Neuronal stem cell (in vitro differentiated cells): ENCODE results near the gene TMPRSS12.

Source experiments
- DNase-seq: peaks from one replicate; pipeline ENCODE4 v3.0.0-alpha.2; 2013; ENCODE audit warnings: low spot score
- H2AFZ ChIP-seq: one replicate; pipeline ENCODE4 v1.6.1; 2013; ENCODE audit warnings: mild to moderate bottlenecking, low read length, inconsistent platforms
- H2AK5ac ChIP-seq: 2 replicates; pipeline ENCODE4 v1.6.1; 2013; ENCODE audit warnings: low read depth, mild to moderate bottlenecking, inconsistent platforms, low read length, moderate library complexity, mixed read lengths
- H2BK120ac ChIP-seq: 2 replicates; pipeline ENCODE4 v1.6.1; 2013; ENCODE audit warnings: low read depth, mild to moderate bottlenecking, inconsistent platforms, low read length, moderate library complexity, mixed read lengths
- H2BK12ac ChIP-seq: one replicate; pipeline ENCODE4 v1.6.1; 2013; ENCODE audit warnings: low read length, inconsistent platforms
- H2BK15ac ChIP-seq: 2 replicates; pipeline ENCODE4 v1.6.1; 2013; ENCODE audit warnings: mild to moderate bottlenecking, low read length, inconsistent platforms, mixed read lengths
- H2BK5ac ChIP-seq: one replicate; pipeline ENCODE4 v1.6.1; 2013; ENCODE audit warnings: inconsistent platforms, mild to moderate bottlenecking, low read length, moderate library complexity
- H3K14ac ChIP-seq: one replicate; pipeline ENCODE4 v1.6.1; 2013; ENCODE audit warnings: low read length, inconsistent platforms
- H3K18ac ChIP-seq: 2 replicates; pipeline ENCODE4 v1.6.1; 2013; ENCODE audit warnings: low read length, inconsistent platforms
- H3K23ac ChIP-seq: 2 replicates; pipeline ENCODE4 v1.6.1; 2013; ENCODE audit warnings: low read depth, mild to moderate bottlenecking, mixed read lengths, low read length, inconsistent platforms; ENCODE audit not compliant: poor library complexity
- H3K27ac ChIP-seq: replicated peaks from 3 replicates; pipeline ENCODE4 v1.5.1; 2013; ENCODE audit warnings: low read length, inconsistent platforms
- H3K27me3 ChIP-seq, 3 experiments: 2 replicates each; pipeline ENCODE4 v1.6.1; 2013; ENCODE audit warnings: low read length in 3 of 3, mild to moderate bottlenecking in 2 of 3, inconsistent platforms in 1 of 3, low read depth in 1 of 3, mixed read lengths in 1 of 3, moderate library complexity in 1 of 3; ENCODE audit not compliant: control insufficient read depth in 3 of 3, insufficient read depth in 3 of 3
- H3K36me3 ChIP-seq, 2 donors: replicated peaks in 1 of 2; 2 replicates each; pipeline ENCODE4 v1.6.1; 2013; ENCODE audit warnings: low read length in 2 of 2; ENCODE audit not compliant: control insufficient read depth in 2 of 2, insufficient read depth in 2 of 2
- H3K4ac ChIP-seq: 2 replicates; pipeline ENCODE4 v1.6.1; 2013; ENCODE audit warnings: inconsistent platforms, mild to moderate bottlenecking, low read length, moderate library complexity
- H3K4me1 ChIP-seq, 2 donors: 1 replicate in 1 of 2; 2 replicates in 1 of 2; pipeline ENCODE4 v1.6.1; 2013; ENCODE audit warnings: low read length in 2 of 2, low read depth in 1 of 2; ENCODE audit not compliant: control insufficient read depth in 2 of 2, insufficient read depth in 1 of 2
- H3K4me2 ChIP-seq: one replicate; pipeline ENCODE4 v1.6.1; 2013; ENCODE audit warnings: mild to moderate bottlenecking, low read length, inconsistent platforms; ENCODE audit not compliant: insufficient read depth, poor library complexity, severe bottlenecking
- H3K4me3 ChIP-seq, 2 donors: 2 replicates each; pipeline ENCODE4 v1.5.1; 2013; ENCODE audit warnings: low read length in 2 of 2, mild to moderate bottlenecking in 2 of 2, inconsistent platforms in 1 of 2, moderate library complexity in 1 of 2
- H3K79me1 ChIP-seq: one replicate; pipeline ENCODE4 v1.6.1; 2013; ENCODE audit warnings: low read depth, mild to moderate bottlenecking, inconsistent platforms, low read length, moderate library complexity
- H3K9ac ChIP-seq: one replicate; pipeline ENCODE4 v1.6.1; 2013; ENCODE audit warnings: mild to moderate bottlenecking, low read depth, low read length, inconsistent platforms; ENCODE audit not compliant: poor library complexity
- H3K9me3 ChIP-seq, 2 donors: replicated peaks in 1 of 2; 2 replicates each; pipeline versions ENCODE3 to v1.6.1; 2013; ENCODE audit warnings: low read length in 2 of 2, mild to moderate bottlenecking in 2 of 2, inconsistent platforms in 1 of 2, low read depth in 1 of 2, mixed read lengths in 1 of 2, moderate library complexity in 1 of 2; ENCODE audit not compliant: control insufficient read depth in 2 of 2, insufficient read depth in 1 of 2
- H4K8ac ChIP-seq: one replicate; pipeline ENCODE4 v1.6.1; 2013; ENCODE audit warnings: low read depth, mild to moderate bottlenecking, inconsistent platforms, low read length, moderate library complexity
- H4K91ac ChIP-seq: one replicate; pipeline ENCODE4 v1.6.1; 2013; ENCODE audit warnings: low read length, low read depth, mild to moderate bottlenecking, inconsistent platforms; ENCODE audit not compliant: poor library complexity
- WGBS, 2 donors: extraction: QIAGEN DNeasy Blood & Tissue Kit; methylation state at CpG; one replicate each; pipeline ENCODE4 v1.1.7; 2013; ENCODE audit warnings: missing lambda C conversion rate in 2 of 2, mixed read lengths in 1 of 2; ENCODE audit not compliant: insufficient read length in 2 of 2, insufficient replicate concordance in 1 of 2; ENCODE audit errors: extremely low coverage in 2 of 2; 5-methylcytosine and 5-hydroxymethylcytosine counted together

Gene TMPRSS12

GRCh38 chr12:50913224-50913623, 70.5 kb downstream of the TMPRSS12 start:
- Histone ChIP-seq H2AK5ac (no peak overlapping the region), H3K27me3 (no peaks in the 10 kb centered on the region), H3K79me1 (no peaks in the 10 kb centered on the region), H2BK120ac (no peak overlapping the region), H3K14ac (no peak overlapping the region), H2BK12ac (no peak overlapping the region), H3K9ac (no peak overlapping the region), H3K4me1 (no peaks in the 10 kb centered on the region), H2BK5ac (no peak overlapping the region), H3K4me3 (no peak overlapping the region), H2BK15ac (no peak overlapping the region), H4K91ac (no peak overlapping the region), H4K8ac (no peak overlapping the region), H3K36me3 (no peaks in the 10 kb centered on the region), H3K18ac (no peak overlapping the region), H3K23ac (no peak overlapping the region), H3K27ac (no peak overlapping the region), H3K9me3 (peaks cover 13% of the 10 kb centered on the region in 2 donors), H2AFZ (no peak overlapping the region), H3K4ac (no peak overlapping the region), H3K4me2 (no peak overlapping the region)
- no peak for DNase-seq
- WGBS, 2 donors: no CpG with 5 or more reads among the region's 2 CpGs

GRCh38 chr12:50914872-50915484, 72.3 kb downstream of the TMPRSS12 start:
- no peak overlapping the region for H3K4ac ChIP-seq
- DNase-seq: no peak
- H3K9ac ChIP-seq: no peak overlapping the region
- H3K4me3 ChIP-seq: no peak overlapping the region
- peaks cover 13% of the 10 kb centered on the region in 2 donors for H3K9me3 ChIP-seq
- H3K4me1 ChIP-seq: peaks cover 0 to 2% of the 10 kb centered on the region in 2 donors
- no peaks in the 10 kb centered on the region for H3K27me3 ChIP-seq
- no peak overlapping the region for H3K23ac ChIP-seq
- H2AFZ ChIP-seq: no peak overlapping the region
- no peak overlapping the region for H2AK5ac ChIP-seq
- H3K36me3 ChIP-seq: no peaks in the 10 kb centered on the region
- no peak overlapping the region for H2BK120ac ChIP-seq
- H4K8ac ChIP-seq: no peak overlapping the region
- H3K18ac ChIP-seq: no peak overlapping the region
- H4K91ac ChIP-seq: no peak overlapping the region
- H3K14ac ChIP-seq: no peak overlapping the region
- H2BK5ac ChIP-seq: no peak overlapping the region
- no peaks in the 10 kb centered on the region for H3K79me1 ChIP-seq
- H3K27ac ChIP-seq: no peak overlapping the region
- H2BK15ac ChIP-seq: no peak overlapping the region
- H2BK12ac ChIP-seq: no peak overlapping the region
- no peak overlapping the region for H3K4me2 ChIP-seq
- no CpG with 5 or more reads among the region's 6 CpGs for WGBS, 2 donors

DNA sequence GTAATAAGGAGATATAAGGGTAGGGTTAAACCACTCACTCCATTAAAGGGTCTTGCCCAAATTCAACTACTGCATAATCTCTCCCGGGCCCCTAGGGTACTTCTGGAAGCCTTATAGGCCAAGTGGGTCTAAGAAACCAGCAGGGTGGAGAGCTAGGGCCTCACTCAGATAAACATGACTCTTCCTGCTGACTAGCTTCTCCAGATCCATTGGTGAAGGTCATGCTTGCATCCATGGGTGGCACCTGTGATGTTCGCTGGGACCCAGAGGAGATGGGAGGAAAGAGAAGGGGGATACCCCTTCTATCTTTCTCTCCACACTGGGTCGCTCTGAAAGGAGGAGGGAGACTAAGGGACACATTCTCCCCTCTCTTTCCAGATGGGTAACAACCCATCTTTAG, 73.6 kb downstream of the TMPRSS12 start:
- H2BK120ac ChIP-seq: no peak overlapping the region
- H3K4me1 ChIP-seq: peaks cover 0 to 2% of the 10 kb centered on the region in 2 donors
- H3K18ac ChIP-seq: no peak overlapping the region
- no peak overlapping the region for H3K4me2 ChIP-seq
- H2AFZ ChIP-seq: no peak overlapping the region
- H3K4me3 ChIP-seq: no peak overlapping the region
- H3K23ac ChIP-seq: no peak overlapping the region
- H3K27me3 ChIP-seq: no peaks in the 10 kb centered on the region
- H2AK5ac ChIP-seq: no peak overlapping the region
- H3K14ac ChIP-seq: no peak overlapping the region
- H3K79me1 ChIP-seq: no peaks in the 10 kb centered on the region
- H4K8ac ChIP-seq: no peak overlapping the region
- H4K91ac ChIP-seq: peak overlapping the region; percentile 39
- peaks cover 13% of the 10 kb centered on the region in 2 donors for H3K9me3 ChIP-seq
- H3K9ac ChIP-seq: no peak overlapping the region
- no peak overlapping the region for H2BK12ac ChIP-seq
- H2BK15ac ChIP-seq: no peak overlapping the region
- H3K36me3 ChIP-seq: no peaks in the 10 kb centered on the region
- WGBS, 2 donors: no CpG with 5 or more reads among the region's 3 CpGs
- DNase-seq: no peak
- no peak overlapping the region for H3K27ac ChIP-seq
- no peak overlapping the region for H2BK5ac ChIP-seq
- no peak overlapping the region for H3K4ac ChIP-seq

GRCh38 chr12:50918584-50919316, 76.0 kb downstream of the TMPRSS12 start:
- Histone ChIP-seq H3K18ac (no peak overlapping the region), H3K4me3 (no peak overlapping the region), H3K9ac (no peak overlapping the region), H3K9me3 (peaks cover 8 to 13% of the 10 kb centered on the region in 2 donors), H3K36me3 (no peaks in the 10 kb centered on the region), H2BK120ac (no peak overlapping the region), H3K27ac (no peak overlapping the region), H3K4me1 (peaks cover 7 to 8% of the 10 kb centered on the region in 2 donors), H3K4me2 (no peak overlapping the region), H2AFZ (no peak overlapping the region), H2BK15ac (no peak overlapping the region), H4K8ac (no peak overlapping the region), H2BK5ac (no peak overlapping the region), H3K27me3 (no peaks in the 10 kb centered on the region), H3K4ac (no peak overlapping the region), H4K91ac (no peak overlapping the region), H3K23ac (no peak overlapping the region), H3K14ac (no peak overlapping the region), H2AK5ac (no peak overlapping the region), H2BK12ac (no peak overlapping the region), H3K79me1 (no peaks in the 10 kb centered on the region)
- no CpG with 5 or more reads among the region's 5 CpGs for WGBS, 2 donors
- no peak for DNase-seq
